HCT116 (cell line): ENCODE measurements around the gene BTNL3. TPM values are rescaled to one million over a fixed set of nuclear protein-coding genes. Genes with fewer than 3 reads are reported as not detected.

ENCODE experiments used
- ATAC-seq: fragments of 200-7000 bp; cut with Tn5 transposase; 2 replicates; pipeline ENCODE4 v1.9.1; 2020; ENCODE audit warnings: mild to moderate bottlenecking, moderate library complexity
- BruUV-seq: library from RNA; stranded (reverse); fragments of 400-500 nt; replicated peaks from 2 replicates; lab custom pipeline; 2021; lab: Mats Ljungman, UMichigan
- CTCF ChIA-PET: fragments of 300-600 bp; sonication (Branson Sonifier 250); formaldehyde crosslinking; loops from one replicate; lab custom pipeline; 2021; ENCODE audit warnings: antibody characterized with exemption; lab: Charles Lee
- POLR2A ChIA-PET: fragments of 300-600, 350-600 bp; sonication (Branson Sonifier 250); formaldehyde crosslinking; loops from one replicate; lab custom pipeline; 2021; ENCODE audit warnings: antibody characterized with exemption; lab: Charles Lee
- RAD21 ChIA-PET, 2 experiments: fragments of 300-600 bp; sonication (Branson Sonifier 250); formaldehyde crosslinking; loops; one replicate each; lab custom pipeline; 2023; ENCODE audit warnings: low total read pairs in 2 of 2; ENCODE audit not compliant: uncharacterized antibody in 2 of 2, unreplicated experiment in 2 of 2, low non-redundant PET in 1 of 2; lab: Charles Lee
- DNase-seq: peaks from one replicate; pipeline ENCODE4 v3.0.0-alpha.2; 2010; ENCODE audit warnings: low read depth, low spot score
- H2AFZ ChIP-seq: fragments of 200-600 bp; shearing (Covaris generic), sonication (generic); 2 replicates; pipeline ENCODE4 v1.6.1; 2017; ENCODE audit warnings: low read depth, mixed run types, mixed read lengths, antibody characterized with exemption, low read length; ENCODE audit not compliant: poor library complexity, severe bottlenecking
- H3K27ac ChIP-seq: 2 replicates; pipeline ENCODE4 v1.5.1; 2012; ENCODE audit warnings: low read depth, low read length
- H3K27me3 ChIP-seq: fragments of 200-600 bp; sonication (generic); 2 replicates; pipeline ENCODE4 v1.6.1; 2016; ENCODE audit warnings: mixed run types, low read length, mixed read lengths; ENCODE audit not compliant: insufficient read depth
- H3K36me3 ChIP-seq, 2 experiments: fragments of 200-500 bp in 1 of 2; fragments of 200-600 bp in 1 of 2; sonication (Bioruptor generic) in 1 of 2; sonication (generic) in 1 of 2; 2 replicates each; pipeline versions ENCODE4 v1.5.1 to v1.6.1; 2014 to 2016; ENCODE audit warnings: low read length in 2 of 2, inconsistent platforms in 1 of 2, mixed read lengths in 1 of 2, mixed run types in 1 of 2; ENCODE audit not compliant: insufficient read depth in 2 of 2, control insufficient read depth in 1 of 2
- H3K4me1 ChIP-seq, 2 experiments: fragments of 200-600 bp in 1 of 2; sonication (generic) in 1 of 2; 2 replicates each; pipeline versions ENCODE4 v1.5.1 to v1.6.1; 2012 to 2017; ENCODE audit warnings: low read length in 2 of 2, inconsistent platforms in 1 of 2, mild to moderate bottlenecking in 1 of 2, mixed read lengths in 1 of 2, mixed run types in 1 of 2, moderate library complexity in 1 of 2; ENCODE audit not compliant: insufficient read depth in 2 of 2, control insufficient read depth in 1 of 2
- H3K4me2 ChIP-seq: fragments of 200-600 bp; sonication (generic); 2 replicates; pipeline ENCODE4 v1.6.1; 2017; ENCODE audit warnings: mixed run types, low read length, mixed read lengths
- H3K4me3 ChIP-seq, 2 experiments: fragments of 200-600 bp in 1 of 2; sonication (generic) in 1 of 2; replicated peaks in 1 of 2; 2 replicates each; pipeline ENCODE4 v1.5.1; 2011 to 2016; ENCODE audit warnings: low read length in 2 of 2, control low read depth in 1 of 2, low read depth in 1 of 2, mild to moderate bottlenecking in 1 of 2, mixed read lengths in 1 of 2, mixed run types in 1 of 2
- H3K79me2 ChIP-seq: fragments of 200-600 bp; sonication (generic); 2 replicates; pipeline ENCODE4 v1.6.1; 2017; ENCODE audit warnings: mild to moderate bottlenecking, mixed run types, low read length, moderate library complexity, mixed read lengths; ENCODE audit not compliant: insufficient read depth
- H3K9ac ChIP-seq: fragments of 200-600 bp; sonication (generic); 2 replicates; pipeline ENCODE4 v1.6.1; 2016; ENCODE audit warnings: low read length, mixed read lengths
- H3K9me2 ChIP-seq: fragments of 200-600 bp; sonication (generic), shearing (Covaris generic); 2 replicates; pipeline ENCODE4 v1.6.1; 2017; ENCODE audit warnings: mixed run types, mild to moderate bottlenecking, moderate library complexity; ENCODE audit not compliant: insufficient read depth
- H3K9me3 ChIP-seq, 2 experiments: fragments of 200-500 bp in 1 of 2; fragments of 200-600 bp in 1 of 2; sonication (Bioruptor generic) in 1 of 2; sonication (generic) in 1 of 2; 2 replicates each; pipeline ENCODE4 v1.6.1; 2014 to 2017; ENCODE audit warnings: low read length in 2 of 2, mixed read lengths in 2 of 2, inconsistent platforms in 1 of 2, low read depth in 1 of 2, mild to moderate bottlenecking in 1 of 2, mixed run types in 1 of 2, moderate library complexity in 1 of 2; ENCODE audit not compliant: control insufficient read depth in 1 of 2, insufficient read depth in 1 of 2
- H4K20me1 ChIP-seq: fragments of 200-600 bp; sonication (generic), shearing (Covaris generic); 2 replicates; pipeline ENCODE4 v1.6.1; 2017; ENCODE audit warnings: mixed run types, mild to moderate bottlenecking, moderate library complexity; ENCODE audit not compliant: insufficient read depth
- ATF3 ChIP-seq: IDR thresholded peaks from 2 replicates; pipeline ENCODE4 v1.6.1; 2012
- CBX3 ChIP-seq: IDR thresholded peaks from 2 replicates; pipeline ENCODE4 v1.6.1; 2012; ENCODE audit warnings: low read depth
- CEBPB ChIP-seq: IDR thresholded peaks from 2 replicates; pipeline ENCODE4 v1.6.1; 2012; ENCODE audit warnings: low read depth
- CTCF ChIP-seq, 3 experiments: fragments of 200-600 bp in 1 of 3; sonication (generic) in 1 of 3; IDR thresholded peaks in 2 of 3; conservative IDR thresholded peaks in 1 of 3; 2 replicates each; pipeline ENCODE4 v1.5.1; 2012 to 2017; ENCODE audit warnings: low read depth in 2 of 3, low read length in 2 of 3, antibody characterized with exemption in 1 of 3, borderline replicate concordance in 1 of 3, control low read depth in 1 of 3, mild to moderate bottlenecking in 1 of 3, mixed read lengths in 1 of 3, mixed run types in 1 of 3, moderate library complexity in 1 of 3; ENCODE audit not compliant: insufficient read depth in 1 of 3
- EGR1 ChIP-seq: IDR thresholded peaks from 2 replicates; pipeline ENCODE4 v1.6.1; 2012; ENCODE audit warnings: low read depth
- FOSL1 ChIP-seq: IDR thresholded peaks from 2 replicates; pipeline ENCODE4 v1.6.1; 2012; ENCODE audit warnings: low read depth
- POLR2A ChIP-seq: IDR thresholded peaks from 2 replicates; pipeline ENCODE4 v1.7.0; 2011; ENCODE audit warnings: borderline replicate concordance; ENCODE audit not compliant: insufficient read depth, insufficient read length; ENCODE audit errors: extremely low read depth
- REST ChIP-seq: IDR thresholded peaks from 2 replicates; pipeline ENCODE4 v1.6.1; 2012; ENCODE audit warnings: low read depth
- SIN3A ChIP-seq: IDR thresholded peaks from 2 replicates; pipeline ENCODE4 v1.6.1; 2012; ENCODE audit warnings: low read depth
- SRF ChIP-seq: IDR thresholded peaks from 2 replicates; pipeline ENCODE4 v1.6.1; 2012; ENCODE audit warnings: low read depth
- ZBTB33 ChIP-seq: IDR thresholded peaks from 2 replicates; pipeline ENCODE4 v1.6.1; 2011; ENCODE audit warnings: mild to moderate bottlenecking, low read length, moderate library complexity; ENCODE audit not compliant: insufficient replicate concordance; ENCODE audit errors: extremely low read depth
- ZFX ChIP-seq: fragments of 450-650 bp; IDR thresholded peaks from 2 replicates; pipeline ENCODE4 v1.6.1; 2017
- ZNF274 ChIP-seq: fragments of 200-500 bp; sonication (Bioruptor generic); IDR thresholded peaks from 2 replicates; pipeline ENCODE4 v1.6.1; 2014; ENCODE audit warnings: mild to moderate bottlenecking, low read depth, low read length, inconsistent platforms
- intact Hi-C: fragments of 100-400 bp; cut with micrococcal nuclease; formaldehyde crosslinking; loops from 2 replicates; pipeline ENCODE4 v1.10.0; 2022
- total RNA-seq: library from RNA; stranded (reverse); gene quantifications from one replicate; pipeline ENCODE4 v1.2.1, GENCODE V29; 2021; ENCODE audit not compliant: unreplicated experiment

BTNL3 gene
- total RNA-seq, 1 experiment from 2014 or later = not detected

- POLR2A ChIA-PET = no interaction called here
- CTCF ChIA-PET = no interaction called here
- H3K27me3 ChIP-seq = no peaks in the 10 kb centered on the region
- no peaks in the 10 kb centered on the region for H3K79me2 ChIP-seq
- no peak overlapping the region for H3K27ac ChIP-seq
- H3K9ac ChIP-seq = no peak overlapping the region
- no peaks in the 10 kb centered on the region for H3K4me1 ChIP-seq
- BruUV-seq = no TSS peak
- ATAC-seq = no peak
- TF ChIP-seq ZFX = no peak
- H3K9me2 ChIP-seq = no peaks in the 10 kb centered on the region
- H3K4me3 ChIP-seq = no peak overlapping the region
- no peaks in the 10 kb centered on the region for H4K20me1 ChIP-seq
- RAD21 ChIA-PET = no interaction called here
- H2AFZ ChIP-seq = no peak overlapping the region
- no peaks in the 10 kb centered on the region for H3K36me3 ChIP-seq
- DNase-seq = no peak
- intact Hi-C loops = no loop called here
- H3K4me2 ChIP-seq = no peak overlapping the region
- H3K9me3 ChIP-seq = no peaks in the 10 kb centered on the region
These were observed 17.1 kb downstream of the BTNL3 start for GRCh38 chr5:181005791-181006190.

GRCh38 chr5:181008136-181008535 lies 19.5 kb downstream of the BTNL3 start:
- Histone ChIP-seq H3K27me3 (no peaks in the 10 kb centered on the region), H3K9ac (no peak overlapping the region), H3K27ac (no peak overlapping the region), H3K36me3 (no peaks in the 10 kb centered on the region), H3K4me1 (no peaks in the 10 kb centered on the region), H4K20me1 (no peaks in the 10 kb centered on the region), H3K79me2 (no peaks in the 10 kb centered on the region), H2AFZ (no peak overlapping the region), H3K4me3 (no peak overlapping the region), H3K9me2 (no peaks in the 10 kb centered on the region), H3K9me3 (no peaks in the 10 kb centered on the region), H3K4me2 (no peak overlapping the region)
- ATAC-seq (no peak), DNase-seq (no peak)
- ChIA-PET RAD21 (no interaction called here), POLR2A (no interaction called here), CTCF (no interaction called here)
- BruUV-seq = no TSS peak
- intact Hi-C loops = no loop called here
- no peak for TF ChIP-seq ATF3
- no peak for TF ChIP-seq CBX3
- no peak for TF ChIP-seq ZFX
- no peak for TF ChIP-seq ZBTB33
- no peak for TF ChIP-seq POLR2A
- TF ChIP-seq CTCF (IDR thresholded peaks at IDR 0.05 in 2 of 3, conservative IDR thresholded peaks at IDR 0.05 in 1 of 3; ENCODE audit: borderline replicate concordance in 1 of 3, insufficient read depth in 1 of 3, low read depth in 2 of 3, low read length in 2 of 3) = no peak
- TF ChIP-seq SRF = no peak
- no peak for TF ChIP-seq SIN3A
- TF ChIP-seq CEBPB = no peak
- no peak for TF ChIP-seq EGR1
- no peak for TF ChIP-seq REST
- no peak for TF ChIP-seq ZNF274
- no peak for TF ChIP-seq FOSL1
